ENCODE measurements around the gene VCAM1. TPM values are rescaled to one million over a fixed set of nuclear protein-coding genes. Genes with fewer than 3 reads are reported as not detected.
A peak's percentile ranks its signal among the peaks of the same experiment; 100 is the strongest.

VCAM1 gene
- total RNA-seq, 1 donor from 2014 or later = 8.2 TPM

GRCh38 chr1:100731309-100731708, 11.8 kb downstream of the VCAM1 start:
- no peak for DNase-seq (ENCODE audit: extremely low spot score, unreplicated experiment)
- Mint-ChIP-seq H3K36me3 (ENCODE audit: unreplicated experiment) (peaks cover 10% of the 10 kb centered on the region), H3K9me3 (ENCODE audit: unreplicated experiment) (peaks cover 17% of the 10 kb centered on the region), H3K4me1 (ENCODE audit: unreplicated experiment) (peaks cover 42% of the 10 kb centered on the region), H3K27ac (ENCODE audit: unreplicated experiment) (no peak overlapping the region), H3K27me3 (ENCODE audit: unreplicated experiment) (no peaks in the 10 kb centered on the region), H3K4me3 (ENCODE audit: unreplicated experiment) (no peak overlapping the region)
- no peak for TF ChIP-seq CTCF (IDR thresholded peaks at IDR 0.05)

GRCh38 chr1:100731758-100732157, 12.2 kb downstream of the VCAM1 start:
- DNase-seq (ENCODE audit: extremely low spot score, unreplicated experiment) = no peak
- H3K27ac Mint-ChIP-seq (ENCODE audit: unreplicated experiment) = no peak overlapping the region
- no peak for TF ChIP-seq CTCF (IDR thresholded peaks at IDR 0.05)
- H3K4me3 Mint-ChIP-seq (ENCODE audit: unreplicated experiment) = no peak overlapping the region
- peaks cover 15% of the 10 kb centered on the region for H3K9me3 Mint-ChIP-seq (ENCODE audit: unreplicated experiment)
- H3K4me1 Mint-ChIP-seq (ENCODE audit: unreplicated experiment) = peaks cover 46% of the 10 kb centered on the region
- peaks cover 8% of the 10 kb centered on the region for H3K36me3 Mint-ChIP-seq (ENCODE audit: unreplicated experiment)
- no peaks in the 10 kb centered on the region for H3K27me3 Mint-ChIP-seq (ENCODE audit: unreplicated experiment)

DNA sequence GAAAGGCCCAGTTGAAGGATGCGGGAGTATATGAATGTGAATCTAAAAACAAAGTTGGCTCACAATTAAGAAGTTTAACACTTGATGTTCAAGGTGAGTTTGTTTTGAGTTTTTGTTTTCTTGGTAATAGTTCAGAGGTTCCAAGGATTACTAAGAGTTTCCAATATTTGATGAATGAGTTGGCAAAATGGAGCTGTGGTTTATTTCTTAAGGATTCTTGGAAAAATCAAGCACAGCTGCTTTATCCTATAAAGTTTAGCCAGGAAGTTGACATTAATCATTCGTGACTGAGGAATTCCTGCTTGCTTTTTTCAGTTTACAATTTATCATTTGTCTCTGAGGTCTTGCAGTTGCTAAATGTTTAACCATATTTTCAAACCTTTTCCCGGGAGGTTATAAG, 15.1 kb downstream of the VCAM1 start:
- Mint-ChIP-seq H3K4me1 (ENCODE audit: unreplicated experiment) (peaks cover 46% of the 10 kb centered on the region), H3K36me3 (ENCODE audit: unreplicated experiment) (peaks cover 6% of the 10 kb centered on the region), H3K9me3 (ENCODE audit: unreplicated experiment) (peaks cover 15% of the 10 kb centered on the region), H3K27ac (ENCODE audit: unreplicated experiment) (peak overlapping the region; percentile 79), H3K27me3 (ENCODE audit: unreplicated experiment) (no peaks in the 10 kb centered on the region), H3K4me3 (ENCODE audit: unreplicated experiment) (no peak overlapping the region)
- TF ChIP-seq CTCF (IDR thresholded peaks at IDR 0.05) = no peak
- DNase-seq (ENCODE audit: extremely low spot score, unreplicated experiment) = no peak

DNA sequence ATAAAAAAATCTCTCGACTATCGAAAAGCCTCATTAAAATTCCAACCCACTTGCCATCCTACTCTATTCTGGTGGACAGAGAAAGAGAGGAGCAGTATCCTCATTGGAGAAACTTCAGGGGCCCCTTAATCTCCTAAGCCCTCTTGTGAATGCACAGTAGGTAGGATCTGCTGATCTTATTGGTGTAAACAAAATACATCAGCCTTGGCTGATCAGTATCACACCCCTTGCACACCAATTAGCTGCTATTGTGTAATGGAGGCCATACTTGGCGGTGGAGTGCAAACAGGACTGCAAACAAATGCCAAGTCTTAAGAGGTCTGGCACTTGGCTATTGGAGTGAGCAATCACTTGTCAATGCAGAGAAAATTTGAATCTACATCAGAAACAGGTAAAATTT, 15.7 kb downstream of the VCAM1 start:
- no peak for DNase-seq (ENCODE audit: extremely low spot score, unreplicated experiment)
- peaks cover 41% of the 10 kb centered on the region for H3K4me1 Mint-ChIP-seq (ENCODE audit: unreplicated experiment)
- no peak overlapping the region for H3K4me3 Mint-ChIP-seq (ENCODE audit: unreplicated experiment)
- H3K27me3 Mint-ChIP-seq (ENCODE audit: unreplicated experiment) = no peaks in the 10 kb centered on the region
- no peak for TF ChIP-seq CTCF (IDR thresholded peaks at IDR 0.05)
- H3K36me3 Mint-ChIP-seq (ENCODE audit: unreplicated experiment) = peaks cover 6% of the 10 kb centered on the region
- peaks cover 15% of the 10 kb centered on the region for H3K9me3 Mint-ChIP-seq (ENCODE audit: unreplicated experiment)
- H3K27ac Mint-ChIP-seq (ENCODE audit: unreplicated experiment) = peak overlapping the region; percentile 79

DNA sequence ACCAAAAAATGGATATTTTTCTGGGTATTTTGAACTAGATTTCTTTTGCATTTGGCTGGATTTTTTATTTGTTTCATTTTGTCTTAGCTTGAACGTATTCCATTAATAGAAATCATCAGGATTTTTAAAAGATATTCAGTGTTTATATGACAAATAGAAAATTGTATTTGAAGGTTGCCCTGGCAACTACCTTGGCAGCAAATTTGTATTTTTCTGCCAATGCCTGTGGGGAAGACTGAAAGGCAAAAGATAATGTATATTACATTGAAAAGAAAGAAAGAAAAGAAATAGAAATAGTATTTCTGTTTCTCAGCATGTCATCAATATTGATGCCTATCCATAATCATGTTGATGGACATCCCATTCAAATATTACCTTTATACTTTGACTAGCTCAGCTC, 16.8 kb downstream of the VCAM1 start:
- Mint-ChIP-seq H3K27me3 (ENCODE audit: unreplicated experiment) (no peaks in the 10 kb centered on the region), H3K27ac (ENCODE audit: unreplicated experiment) (peak overlapping the region; percentile 70), H3K9me3 (ENCODE audit: unreplicated experiment) (peaks cover 15% of the 10 kb centered on the region), H3K36me3 (ENCODE audit: unreplicated experiment) (peaks cover 6% of the 10 kb centered on the region), H3K4me3 (ENCODE audit: unreplicated experiment) (no peak overlapping the region), H3K4me1 (ENCODE audit: unreplicated experiment) (peaks cover 33% of the 10 kb centered on the region)
- no peak for DNase-seq (ENCODE audit: extremely low spot score, unreplicated experiment)
- no peak for TF ChIP-seq CTCF (IDR thresholded peaks at IDR 0.05)
